Astrocyte (in vitro differentiated cells and primary cell): ENCODE data around the gene MED27. TPM values are rescaled to one million over a fixed set of nuclear protein-coding genes. Genes with fewer than 3 reads are reported as not detected.

Experiments used
- DNase-seq: peaks from one replicate; pipeline ENCODE4 v3.0.0-alpha.2; 2010; ENCODE audit warnings: low read depth
- FAIRE-seq: peaks from 2 replicates; lab custom pipeline; 2011; peaks lifted over from hg19 to GRCh38; lab: Jason Lieb, UNC
- H2AFZ ChIP-seq: 2 replicates; pipeline ENCODE4 v1.6.0; 2012; ENCODE audit warnings: low read depth, low read length, inconsistent platforms
- H3K27ac ChIP-seq: 2 replicates; pipeline ENCODE4 v1.5.1; 2011; ENCODE audit warnings: low read depth, low read length, inconsistent platforms
- H3K27me3 ChIP-seq: 2 replicates; pipeline ENCODE4 v1.6.0; 2011; ENCODE audit warnings: low read length, inconsistent platforms; ENCODE audit not compliant: insufficient read depth
- H3K36me3 ChIP-seq: 2 replicates; pipeline ENCODE4 v1.5.1; 2011; ENCODE audit warnings: low read length, inconsistent platforms; ENCODE audit not compliant: insufficient read depth
- H3K4me1 ChIP-seq: 2 replicates; pipeline ENCODE4 v1.5.1; 2011; ENCODE audit warnings: low read length, inconsistent platforms; ENCODE audit not compliant: insufficient read depth
- H3K4me2 ChIP-seq: 2 replicates; pipeline ENCODE4 v1.6.0; 2012; ENCODE audit warnings: low read length, inconsistent platforms
- H3K4me3 ChIP-seq: 2 replicates; pipeline ENCODE4 v1.5.1; 2011; ENCODE audit warnings: low read depth, mild to moderate bottlenecking, low read length, inconsistent platforms; ENCODE audit not compliant: insufficient read depth
- H3K79me2 ChIP-seq: 2 replicates; pipeline ENCODE4 v1.6.0; 2012; ENCODE audit warnings: mild to moderate bottlenecking, low read length, inconsistent platforms; ENCODE audit not compliant: insufficient read depth
- H3K9ac ChIP-seq: 2 replicates; pipeline ENCODE4 v1.6.0; 2012; ENCODE audit warnings: mild to moderate bottlenecking, low read length, inconsistent platforms
- H3K9me3 ChIP-seq: 2 replicates; pipeline ENCODE4 v1.5.1; 2012; ENCODE audit warnings: low read depth, mild to moderate bottlenecking, low read length, inconsistent platforms; ENCODE audit not compliant: insufficient read depth
- H4K20me1 ChIP-seq: 2 replicates; pipeline ENCODE4 v1.6.0; 2012; ENCODE audit warnings: low read length, inconsistent platforms; ENCODE audit not compliant: insufficient read depth
- H3K27ac Mint-ChIP-seq: one replicate; pipeline ENCODE4 v1.8.0; 2021; ENCODE audit warnings: mild to moderate bottlenecking, mixed read lengths; ENCODE audit not compliant: unreplicated experiment
- H3K27me3 Mint-ChIP-seq: one replicate; pipeline ENCODE4 v1.8.0; 2021; ENCODE audit warnings: low read depth, mixed read lengths; ENCODE audit not compliant: unreplicated experiment
- H3K36me3 Mint-ChIP-seq: one replicate; pipeline ENCODE4 v1.8.0; 2021; ENCODE audit warnings: low read depth, mixed read lengths; ENCODE audit not compliant: unreplicated experiment
- H3K4me1 Mint-ChIP-seq: one replicate; pipeline ENCODE4 v1.8.0; 2021; ENCODE audit warnings: low read depth, mixed read lengths; ENCODE audit not compliant: unreplicated experiment
- H3K4me3 Mint-ChIP-seq: one replicate; pipeline ENCODE4 v1.8.0; 2021; ENCODE audit warnings: mild to moderate bottlenecking, moderate library complexity, mixed read lengths; ENCODE audit not compliant: unreplicated experiment
- H3K9me3 Mint-ChIP-seq: one replicate; pipeline ENCODE4 v1.8.0; 2021; ENCODE audit warnings: mild to moderate bottlenecking, mixed read lengths; ENCODE audit not compliant: unreplicated experiment
- CTCF ChIP-seq: IDR thresholded peaks from 2 replicates; pipeline ENCODE4 v1.5.1; 2011; ENCODE audit warnings: low read depth, mild to moderate bottlenecking, inconsistent platforms, low read length, moderate library complexity; ENCODE audit not compliant: insufficient read depth
- EZH2 ChIP-seq: IDR thresholded peaks from 2 replicates; pipeline ENCODE4 v1.6.1; 2012; ENCODE audit warnings: mild to moderate bottlenecking, low read length, inconsistent platforms; ENCODE audit not compliant: insufficient read depth
- total RNA-seq: library from RNA; stranded (reverse); gene quantifications from 2 replicates; pipeline ENCODE4 v1.2.1, GENCODE V29; 2021

The MED27 gene
- total RNA-seq, 1 donor from 2014 or later = 26.9 TPM

GRCh38 chr9:132124800-132125199, 45.1 kb upstream of the MED27 start:
- H3K4me3 ChIP-seq = no peak overlapping the region
- H3K27ac ChIP-seq = no peak overlapping the region
- TF ChIP-seq EZH2 = no peak
- TF ChIP-seq CTCF = no peak
- H3K79me2 ChIP-seq = no peaks in the 10 kb centered on the region
- no peak overlapping the region for H3K9ac ChIP-seq
- H3K9me3 Mint-ChIP-seq = no peaks in the 10 kb centered on the region
- no peaks in the 10 kb centered on the region for H3K36me3 Mint-ChIP-seq
- H3K4me1 Mint-ChIP-seq = no peaks in the 10 kb centered on the region
- H3K27me3 ChIP-seq = peaks cover 77% of the 10 kb centered on the region
- no peaks in the 10 kb centered on the region for H3K36me3 ChIP-seq
- H3K4me3 Mint-ChIP-seq = no peak overlapping the region
- H3K27ac Mint-ChIP-seq = no peak overlapping the region
- DNase-seq = no peak
- H3K4me1 ChIP-seq = no peaks in the 10 kb centered on the region
- H3K27me3 Mint-ChIP-seq = peaks cover 71% of the 10 kb centered on the region
- no peaks in the 10 kb centered on the region for H4K20me1 ChIP-seq
- H2AFZ ChIP-seq = no peak overlapping the region
- H3K4me2 ChIP-seq = no peak overlapping the region
- H3K9me3 ChIP-seq = no peaks in the 10 kb centered on the region
- no peak for FAIRE-seq

GRCh38 chr9:132121021-132121420, 41.4 kb upstream of the MED27 start:
- no peaks in the 10 kb centered on the region for H3K36me3 Mint-ChIP-seq
- H3K27me3 ChIP-seq = peaks cover 82% of the 10 kb centered on the region
- H4K20me1 ChIP-seq = no peaks in the 10 kb centered on the region

GRCh38 chr9:132117694-132118093, 38.0 kb upstream of the MED27 start:
- no peaks in the 10 kb centered on the region for H3K4me1 ChIP-seq
- no peaks in the 10 kb centered on the region for H3K4me1 Mint-ChIP-seq
- H3K4me3 Mint-ChIP-seq = no peak overlapping the region
- H3K27ac Mint-ChIP-seq = no peak overlapping the region
- H3K27me3 Mint-ChIP-seq = peaks cover 65% of the 10 kb centered on the region
- no peak for DNase-seq
- no peaks in the 10 kb centered on the region for H3K36me3 Mint-ChIP-seq
- H3K27me3 ChIP-seq = peaks cover 58% of the 10 kb centered on the region
- H3K9me3 Mint-ChIP-seq = peaks cover 3% of the 10 kb centered on the region
- no peaks in the 10 kb centered on the region for H3K36me3 ChIP-seq
- FAIRE-seq = no peak
- H3K4me2 ChIP-seq = no peak overlapping the region
- no peaks in the 10 kb centered on the region for H4K20me1 ChIP-seq
- H3K9me3 ChIP-seq = no peaks in the 10 kb centered on the region
- H3K9ac ChIP-seq = no peak overlapping the region
- TF ChIP-seq CTCF (no peak), EZH2 (no peak)
- H3K4me3 ChIP-seq = no peak overlapping the region
- no peak overlapping the region for H3K27ac ChIP-seq
- no peak overlapping the region for H2AFZ ChIP-seq
- H3K79me2 ChIP-seq = no peaks in the 10 kb centered on the region

More at GRCh38 chr9:132121021-132121420, 41.4 kb upstream of the MED27 start:
- H3K4me1 ChIP-seq = no peaks in the 10 kb centered on the region
- H3K27ac Mint-ChIP-seq = no peak overlapping the region
- no peak overlapping the region for H3K9ac ChIP-seq
- no peak for TF ChIP-seq EZH2
- H3K27me3 Mint-ChIP-seq = peaks cover 80% of the 10 kb centered on the region
- no peak overlapping the region for H2AFZ ChIP-seq
- DNase-seq (no peak), FAIRE-seq (no peak)
- no peaks in the 10 kb centered on the region for H3K9me3 ChIP-seq
- no peak overlapping the region for H3K4me3 Mint-ChIP-seq
- H3K27ac ChIP-seq = no peak overlapping the region
- H3K4me3 ChIP-seq = no peak overlapping the region
- no peaks in the 10 kb centered on the region for H3K36me3 ChIP-seq
- H3K4me2 ChIP-seq = no peak overlapping the region
- no peaks in the 10 kb centered on the region for H3K4me1 Mint-ChIP-seq
- no peaks in the 10 kb centered on the region for H3K79me2 ChIP-seq
- peaks cover 3% of the 10 kb centered on the region for H3K9me3 Mint-ChIP-seq
